HepG2 (cell line): ENCODE measurements around the gene ACP1. TPM values are rescaled to one million over a fixed set of nuclear protein-coding genes. Genes with fewer than 3 reads are reported as not detected.

Source experiments
- EZH2 ChIP-seq: conservative IDR thresholded peaks from 2 replicates; pipeline ENCODE4 v1.6.1; 2012; ENCODE audit warnings: mild to moderate bottlenecking, low read depth, low read length, moderate library complexity
- HIVEP1 ChIP-seq: sonication (generic); formaldehyde crosslinking; IDR thresholded peaks from 2 replicates; pipeline ENCODE4 v1.4.0; 2020; ENCODE audit warnings: mild to moderate bottlenecking, missing genetic modification reagents
- KDM5B ChIP-seq: sonication (generic); formaldehyde crosslinking; IDR thresholded peaks from 2 replicates; pipeline ENCODE4 v1.4.0; 2020; ENCODE audit warnings: missing genetic modification reagents, mild to moderate bottlenecking, borderline replicate concordance
- MXD4 ChIP-seq: IDR thresholded peaks from 2 replicates; pipeline ENCODE4 v1.6.1; 2016; ENCODE audit warnings: mild to moderate bottlenecking, missing biosample characterization, missing genetic modification reagents
- POLR2AphosphoS5 ChIP-seq: IDR thresholded peaks from 2 replicates; pipeline ENCODE4 v1.6.1; 2012; ENCODE audit warnings: low read depth, low read length
- RBFOX2 ChIP-seq: fragments of 200-400 bp; formaldehyde crosslinking; IDR thresholded peaks from 2 replicates; pipeline ENCODE4 v1.6.1; 2017; ENCODE audit warnings: low read depth, mild to moderate bottlenecking, low read length
- SRY ChIP-seq: sonication (generic); formaldehyde crosslinking; IDR thresholded peaks from 2 replicates; pipeline ENCODE4 v1.8.0; 2022; ENCODE audit warnings: mild to moderate bottlenecking, missing genetic modification reagents
- ZNF607 ChIP-seq: sonication (generic); formaldehyde crosslinking; IDR thresholded peaks from 2 replicates; pipeline ENCODE4 v1.5.1; 2020; ENCODE audit warnings: missing genetic modification reagents, mild to moderate bottlenecking, borderline replicate concordance
- ZNF891 ChIP-seq: sonication (generic); formaldehyde crosslinking; IDR thresholded peaks from 2 replicates; pipeline ENCODE4 v1.5.0; 2020; ENCODE audit warnings: mild to moderate bottlenecking, missing genetic modification reagents
- polyA plus RNA-seq, 8 experiments: library from polyadenylated mRNA; depleted of rRNA in 3 of 8; stranded (reverse) in 7 of 8; unstranded in 1 of 8; fragments of >200 nt; fragmentation: Illumina TruSeq in 4 of 8; extraction: Trizol in 4 of 8; gene quantifications; 2 replicates each; pipeline versions ENCODE4 v1.2.1 to v1.2.3, GENCODE V29; 2011 to 2016; ENCODE audit warnings: low read depth in 4 of 8, missing spikeins in 1 of 8, mixed read lengths in 1 of 8; ENCODE audit not compliant: insufficient read depth in 1 of 8
- total RNA-seq, 5 experiments: library from RNA; depleted of rRNA; stranded (reverse); fragments of >200 nt; fragmentation: Illumina TruSeq; extraction: Trizol; gene quantifications; 2 replicates each; pipeline ENCODE4 v1.2.3, GENCODE V29; 2016; ENCODE audit warnings: low read depth in 1 of 5
- TF ChIP-seq, protein P1 (sequence below): IDR thresholded peaks from 2 replicates; pipeline ENCODE4 v1.4.0; 2020; ENCODE audit warnings: mild to moderate bottlenecking, missing genetic modification reagents
- TF ChIP-seq, protein P2 (sequence below): sonication (generic); formaldehyde crosslinking; IDR thresholded peaks from 2 replicates; pipeline ENCODE4 v1.8.1; 2023; ENCODE audit warnings: mild to moderate bottlenecking, moderate library complexity, missing genetic modification reagents
- TF ChIP-seq, protein P3 (sequence below): sonication (generic); formaldehyde crosslinking; IDR thresholded peaks from 2 replicates; pipeline ENCODE4 v1.4.0; 2020; ENCODE audit warnings: missing genetic modification reagents
- TF ChIP-seq, protein P4 (sequence below): IDR thresholded peaks from 2 replicates; pipeline ENCODE4 v1.6.1; 2016; ENCODE audit warnings: mild to moderate bottlenecking, missing biosample characterization, missing genetic modification reagents
- TF ChIP-seq, protein P5 (sequence below): sonication (generic); formaldehyde crosslinking; IDR thresholded peaks from 2 replicates; pipeline ENCODE4 v1.5.0; 2020; ENCODE audit warnings: mild to moderate bottlenecking, missing genetic modification reagents

The ACP1 gene
- total and polyA plus RNA-seq, 2 of the 13 experiments (the other 11 are each of a cell fraction or from before 2014, with no cell fraction given) = 246 to 348 TPM

DNA sequence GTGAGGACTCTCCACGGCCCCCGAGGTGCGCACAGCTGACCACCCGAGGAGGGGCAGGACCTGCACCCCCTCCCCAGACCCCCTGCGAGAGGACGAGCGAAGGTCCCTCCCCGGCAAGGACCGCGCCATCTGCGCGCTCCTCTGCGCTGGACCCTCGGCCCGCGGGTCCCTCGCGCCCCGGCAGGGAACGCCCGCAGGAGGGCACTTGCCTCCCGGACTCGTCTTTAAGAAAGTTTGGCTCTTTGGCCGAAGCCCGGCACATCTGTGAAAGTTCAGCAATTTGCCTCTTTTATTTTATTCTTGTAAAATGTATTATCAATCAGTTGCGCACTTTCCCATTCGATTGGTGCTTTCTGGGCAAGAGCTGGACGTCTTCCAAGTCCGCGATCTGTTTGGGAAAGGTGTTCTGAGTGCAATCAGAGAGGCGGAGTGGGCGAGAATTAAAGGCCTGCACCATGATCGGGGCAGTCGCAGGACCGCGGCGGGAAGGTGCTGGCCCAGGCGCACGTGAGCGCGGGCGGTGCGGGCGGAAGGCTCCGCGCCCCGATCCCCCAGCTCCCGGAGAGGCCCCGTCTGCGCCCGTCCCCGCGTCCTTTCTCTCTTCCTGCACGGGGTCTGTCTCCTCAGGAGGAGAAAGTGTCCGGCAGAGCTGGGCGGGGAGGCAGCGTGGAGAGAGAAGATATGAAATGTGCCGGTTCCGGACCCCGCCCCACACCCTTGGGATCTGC is 24.8 kb downstream of the ACP1 start (continued):
- TF ChIP-seq, protein P1, sequence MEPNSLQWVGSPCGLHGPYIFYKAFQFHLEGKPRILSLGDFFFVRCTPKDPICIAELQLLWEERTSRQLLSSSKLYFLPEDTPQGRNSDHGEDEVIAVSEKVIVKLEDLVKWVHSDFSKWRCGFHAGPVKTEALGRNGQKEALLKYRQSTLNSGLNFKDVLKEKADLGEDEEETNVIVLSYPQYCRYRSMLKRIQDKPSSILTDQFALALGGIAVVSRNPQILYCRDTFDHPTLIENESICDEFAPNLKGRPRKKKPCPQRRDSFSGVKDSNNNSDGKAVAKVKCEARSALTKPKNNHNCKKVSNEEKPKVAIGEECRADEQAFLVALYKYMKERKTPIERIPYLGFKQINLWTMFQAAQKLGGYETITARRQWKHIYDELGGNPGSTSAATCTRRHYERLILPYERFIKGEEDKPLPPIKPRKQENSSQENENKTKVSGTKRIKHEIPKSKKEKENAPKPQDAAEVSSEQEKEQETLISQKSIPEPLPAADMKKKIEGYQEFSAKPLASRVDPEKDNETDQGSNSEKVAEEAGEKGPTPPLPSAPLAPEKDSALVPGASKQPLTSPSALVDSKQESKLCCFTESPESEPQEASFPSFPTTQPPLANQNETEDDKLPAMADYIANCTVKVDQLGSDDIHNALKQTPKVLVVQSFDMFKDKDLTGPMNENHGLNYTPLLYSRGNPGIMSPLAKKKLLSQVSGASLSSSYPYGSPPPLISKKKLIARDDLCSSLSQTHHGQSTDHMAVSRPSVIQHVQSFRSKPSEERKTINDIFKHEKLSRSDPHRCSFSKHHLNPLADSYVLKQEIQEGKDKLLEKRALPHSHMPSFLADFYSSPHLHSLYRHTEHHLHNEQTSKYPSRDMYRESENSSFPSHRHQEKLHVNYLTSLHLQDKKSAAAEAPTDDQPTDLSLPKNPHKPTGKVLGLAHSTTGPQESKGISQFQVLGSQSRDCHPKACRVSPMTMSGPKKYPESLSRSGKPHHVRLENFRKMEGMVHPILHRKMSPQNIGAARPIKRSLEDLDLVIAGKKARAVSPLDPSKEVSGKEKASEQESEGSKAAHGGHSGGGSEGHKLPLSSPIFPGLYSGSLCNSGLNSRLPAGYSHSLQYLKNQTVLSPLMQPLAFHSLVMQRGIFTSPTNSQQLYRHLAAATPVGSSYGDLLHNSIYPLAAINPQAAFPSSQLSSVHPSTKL (CRISPR knock-in tag) = peak; percentile 30; the same call in 1 of the 2 replicates
- TF ChIP-seq POLR2AphosphoS5 (no peak), EZH2 (peak; percentile 78; the same call in 1 of the 2 replicates), ZNF891 (peak; percentile 40), KDM5B (CRISPR knock-in tag) (peak; percentile 81; the same call in 1 of the 2 replicates), ZNF607 (0 out of 2 replicates have a peak, but pooled peaks have one; percentile 33), RBFOX2 (0 out of 2 replicates have a peak, but pooled peaks have one; percentile 31), SRY (CRISPR knock-in tag) (peak; percentile 74; the same call in 1 of the 2 replicates), HIVEP1 (CRISPR knock-in tag) (no peak), MXD4 (CRISPR knock-in tag) (peak; percentile 71; the same call in 1 of the 2 replicates)
- TF ChIP-seq, protein P2, sequence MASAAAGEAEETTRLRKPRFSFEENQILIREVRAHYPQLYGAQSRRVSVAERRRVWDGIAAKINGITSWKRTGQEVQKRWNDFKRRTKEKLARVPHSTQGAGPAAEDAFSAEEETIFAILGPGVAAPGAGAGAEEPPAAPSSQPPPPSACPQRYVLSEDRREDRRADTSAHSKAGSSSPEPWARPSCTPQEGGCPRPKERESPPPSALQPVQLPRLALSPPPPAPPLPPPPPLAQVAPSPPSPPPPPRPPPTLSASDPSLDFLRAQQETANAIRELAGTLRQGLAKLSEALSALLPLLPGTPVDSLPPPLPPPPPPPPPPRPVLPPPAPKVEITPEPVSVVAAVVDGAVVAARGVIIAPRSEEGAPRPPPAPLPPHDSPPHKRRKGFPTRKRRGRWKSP (CRISPR knock-in tag) = peak; percentile 89
- TF ChIP-seq, protein P3, sequence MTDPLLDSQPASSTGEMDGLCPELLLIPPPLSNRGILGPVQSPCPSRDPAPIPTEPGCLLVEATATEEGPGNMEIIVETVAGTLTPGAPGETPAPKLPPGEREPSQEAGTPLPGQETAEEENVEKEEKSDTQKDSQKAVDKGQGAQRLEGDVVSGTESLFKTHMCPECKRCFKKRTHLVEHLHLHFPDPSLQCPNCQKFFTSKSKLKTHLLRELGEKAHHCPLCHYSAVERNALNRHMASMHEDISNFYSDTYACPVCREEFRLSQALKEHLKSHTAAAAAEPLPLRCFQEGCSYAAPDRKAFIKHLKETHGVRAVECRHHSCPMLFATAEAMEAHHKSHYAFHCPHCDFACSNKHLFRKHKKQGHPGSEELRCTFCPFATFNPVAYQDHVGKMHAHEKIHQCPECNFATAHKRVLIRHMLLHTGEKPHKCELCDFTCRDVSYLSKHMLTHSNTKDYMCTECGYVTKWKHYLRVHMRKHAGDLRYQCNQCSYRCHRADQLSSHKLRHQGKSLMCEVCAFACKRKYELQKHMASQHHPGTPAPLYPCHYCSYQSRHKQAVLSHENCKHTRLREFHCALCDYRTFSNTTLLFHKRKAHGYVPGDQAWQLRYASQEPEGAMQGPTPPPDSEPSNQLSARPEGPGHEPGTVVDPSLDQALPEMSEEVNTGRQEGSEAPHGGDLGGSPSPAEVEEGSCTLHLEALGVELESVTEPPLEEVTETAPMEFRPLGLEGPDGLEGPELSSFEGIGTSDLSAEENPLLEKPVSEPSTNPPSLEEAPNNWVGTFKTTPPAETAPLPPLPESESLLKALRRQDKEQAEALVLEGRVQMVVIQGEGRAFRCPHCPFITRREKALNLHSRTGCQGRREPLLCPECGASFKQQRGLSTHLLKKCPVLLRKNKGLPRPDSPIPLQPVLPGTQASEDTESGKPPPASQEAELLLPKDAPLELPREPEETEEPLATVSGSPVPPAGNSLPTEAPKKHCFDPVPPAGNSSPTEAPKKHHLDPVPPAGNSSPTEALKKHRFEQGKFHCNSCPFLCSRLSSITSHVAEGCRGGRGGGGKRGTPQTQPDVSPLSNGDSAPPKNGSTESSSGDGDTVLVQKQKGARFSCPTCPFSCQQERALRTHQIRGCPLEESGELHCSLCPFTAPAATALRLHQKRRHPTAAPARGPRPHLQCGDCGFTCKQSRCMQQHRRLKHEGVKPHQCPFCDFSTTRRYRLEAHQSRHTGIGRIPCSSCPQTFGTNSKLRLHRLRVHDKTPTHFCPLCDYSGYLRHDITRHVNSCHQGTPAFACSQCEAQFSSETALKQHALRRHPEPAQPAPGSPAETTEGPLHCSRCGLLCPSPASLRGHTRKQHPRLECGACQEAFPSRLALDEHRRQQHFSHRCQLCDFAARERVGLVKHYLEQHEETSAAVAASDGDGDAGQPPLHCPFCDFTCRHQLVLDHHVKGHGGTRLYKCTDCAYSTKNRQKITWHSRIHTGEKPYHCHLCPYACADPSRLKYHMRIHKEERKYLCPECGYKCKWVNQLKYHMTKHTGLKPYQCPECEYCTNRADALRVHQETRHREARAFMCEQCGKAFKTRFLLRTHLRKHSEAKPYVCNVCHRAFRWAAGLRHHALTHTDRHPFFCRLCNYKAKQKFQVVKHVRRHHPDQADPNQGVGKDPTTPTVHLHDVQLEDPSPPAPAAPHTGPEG (CRISPR knock-in tag) = peak; percentile 38; the same call in 1 of the 2 replicates
- TF ChIP-seq, protein P4, sequence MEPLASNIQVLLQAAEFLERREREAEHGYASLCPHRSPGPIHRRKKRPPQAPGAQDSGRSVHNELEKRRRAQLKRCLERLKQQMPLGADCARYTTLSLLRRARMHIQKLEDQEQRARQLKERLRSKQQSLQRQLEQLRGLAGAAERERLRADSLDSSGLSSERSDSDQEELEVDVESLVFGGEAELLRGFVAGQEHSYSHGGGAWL (CRISPR knock-in tag) = peak; percentile 16; the same call in 1 of the 2 replicates
- TF ChIP-seq, protein P5, sequence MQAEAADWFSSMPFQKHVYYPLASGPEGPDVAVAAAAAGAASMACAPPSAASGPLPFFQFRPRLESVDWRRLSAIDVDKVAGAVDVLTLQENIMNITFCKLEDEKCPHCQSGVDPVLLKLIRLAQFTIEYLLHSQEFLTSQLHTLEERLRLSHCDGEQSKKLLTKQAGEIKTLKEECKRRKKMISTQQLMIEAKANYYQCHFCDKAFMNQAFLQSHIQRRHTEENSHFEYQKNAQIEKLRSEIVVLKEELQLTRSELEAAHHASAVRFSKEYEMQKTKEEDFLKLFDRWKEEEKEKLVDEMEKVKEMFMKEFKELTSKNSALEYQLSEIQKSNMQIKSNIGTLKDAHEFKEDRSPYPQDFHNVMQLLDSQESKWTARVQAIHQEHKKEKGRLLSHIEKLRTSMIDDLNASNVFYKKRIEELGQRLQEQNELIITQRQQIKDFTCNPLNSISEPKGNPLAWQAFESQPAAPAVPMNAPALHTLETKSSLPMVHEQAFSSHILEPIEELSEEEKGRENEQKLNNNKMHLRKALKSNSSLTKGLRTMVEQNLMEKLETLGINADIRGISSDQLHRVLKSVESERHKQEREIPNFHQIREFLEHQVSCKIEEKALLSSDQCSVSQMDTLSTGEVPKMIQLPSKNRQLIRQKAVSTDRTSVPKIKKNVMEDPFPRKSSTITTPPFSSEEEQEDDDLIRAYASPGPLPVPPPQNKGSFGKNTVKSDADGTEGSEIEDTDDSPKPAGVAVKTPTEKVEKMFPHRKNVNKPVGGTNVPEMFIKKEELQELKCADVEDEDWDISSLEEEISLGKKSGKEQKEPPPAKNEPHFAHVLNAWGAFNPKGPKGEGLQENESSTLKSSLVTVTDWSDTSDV (CRISPR knock-in tag) = peak; percentile 75; the same call in 1 of the 2 replicates
